IMR-90 (cell line): Measurements from ENCODE around the gene HDAC3. TPM values are rescaled to one million over a fixed set of nuclear protein-coding genes. Genes with fewer than 3 reads are reported as not detected.

Experiments
- ATAC-seq: fragments of 200-7000 bp; cut with Tn5 transposase; 2 replicates; pipeline ENCODE4 v1.9.1; 2020; ENCODE audit warnings: low read depth, mild to moderate bottlenecking, moderate library complexity
- BruUV-seq: library from RNA; stranded (reverse); fragments of 400-500 nt; replicated peaks from 2 replicates; lab custom pipeline; 2021; lab: Mats Ljungman, UMichigan
- CTCF ChIA-PET: fragments of 300-600 bp; formaldehyde crosslinking; extraction: SDS; loops from one replicate; lab custom pipeline; 2021; ENCODE audit warnings: antibody characterized with exemption; lab: Yijun Ruan, JAX
- POLR2A ChIA-PET: fragments of 300-600 bp; sonication (Branson Sonifier 250); formaldehyde crosslinking; loops from one replicate; lab custom pipeline; 2022; ENCODE audit warnings: antibody characterized with exemption; ENCODE audit not compliant: unreplicated experiment; lab: Charles Lee
- DNase-seq: peaks from one replicate; pipeline ENCODE4 v3.0.0; 2013
- H2AFZ ChIP-seq: replicated peaks from 2 replicates; pipeline ENCODE3; 2013; ENCODE audit warnings: low read length, mild to moderate bottlenecking; ENCODE audit not compliant: poor library complexity
- H2AK5ac ChIP-seq: 2 replicates; pipeline ENCODE4 v1.6.1; 2013; ENCODE audit warnings: low read depth, low read length, inconsistent platforms
- H2AK9ac ChIP-seq: replicated peaks from 2 replicates; pipeline ENCODE3; 2013; ENCODE audit warnings: mild to moderate bottlenecking, low read depth, low read length, moderate library complexity; ENCODE audit not compliant: poor library complexity
- H2BK120ac ChIP-seq: 2 replicates; pipeline ENCODE4 v1.6.1; 2013; ENCODE audit warnings: low read depth, low read length, inconsistent platforms
- H2BK15ac ChIP-seq: 3 replicates; pipeline ENCODE4 v1.6.1; 2013; ENCODE audit warnings: low read depth, low read length, inconsistent platforms
- H2BK20ac ChIP-seq: 2 replicates; pipeline ENCODE4 v1.6.1; 2013; ENCODE audit warnings: low read depth, mild to moderate bottlenecking, inconsistent platforms, low read length, moderate library complexity
- H2BK5ac ChIP-seq: 2 replicates; pipeline ENCODE4 v1.6.1; 2013; ENCODE audit warnings: mild to moderate bottlenecking, low read depth, low read length, inconsistent platforms; ENCODE audit not compliant: poor library complexity, severe bottlenecking
- H3K14ac ChIP-seq: replicated peaks from 2 replicates; pipeline ENCODE4 v1.6.1; 2013; ENCODE audit warnings: low read depth, low read length, inconsistent platforms
- H3K18ac ChIP-seq: 2 replicates; pipeline ENCODE4 v1.6.1; 2013; ENCODE audit warnings: low read depth, low read length, control low read depth
- H3K23ac ChIP-seq: 2 replicates; pipeline ENCODE4 v1.6.1; 2013; ENCODE audit warnings: low read depth, low read length, inconsistent platforms
- H3K27ac ChIP-seq: 2 replicates; pipeline ENCODE4 v1.5.1; 2013; ENCODE audit warnings: mild to moderate bottlenecking, control low read depth, low read length; ENCODE audit not compliant: insufficient read depth
- H3K27me3 ChIP-seq: 2 replicates; pipeline ENCODE4 v1.6.1; 2013; ENCODE audit warnings: low read length; ENCODE audit not compliant: control insufficient read depth, insufficient read depth
- H3K36me3 ChIP-seq: 2 replicates; pipeline ENCODE4 v1.6.1; 2013; ENCODE audit warnings: low read length, mixed read lengths; ENCODE audit not compliant: control insufficient read depth, insufficient read depth
- H3K4ac ChIP-seq: 2 replicates; pipeline ENCODE4 v1.6.1; 2013; ENCODE audit warnings: low read depth, low read length, inconsistent platforms
- H3K4me1 ChIP-seq: 2 replicates; pipeline ENCODE4 v1.6.1; 2013; ENCODE audit warnings: low read length, mixed read lengths; ENCODE audit not compliant: control insufficient read depth, insufficient read depth
- H3K4me2 ChIP-seq: 2 replicates; pipeline ENCODE4 v1.6.1; 2013; ENCODE audit warnings: low read depth, mild to moderate bottlenecking, control low read depth, low read length, moderate library complexity
- H3K4me3 ChIP-seq: 2 replicates; pipeline ENCODE4 v1.5.1; 2013; ENCODE audit warnings: low read depth, mild to moderate bottlenecking, control low read depth, low read length, moderate library complexity; ENCODE audit not compliant: insufficient read depth
- H3K56ac ChIP-seq: 2 replicates; pipeline ENCODE4 v1.6.1; 2013; ENCODE audit warnings: low read length, inconsistent platforms; ENCODE audit not compliant: insufficient read depth; ENCODE audit errors: extremely low read depth
- H3K79me1 ChIP-seq, 2 experiments: 2 replicates each; pipeline ENCODE4 v1.6.1; 2013; ENCODE audit warnings: low read length in 2 of 2, inconsistent platforms in 1 of 2, low read depth in 1 of 2
- H3K9ac ChIP-seq: 2 replicates; pipeline ENCODE4 v1.6.1; 2013; ENCODE audit warnings: low read depth, low read length, control low read depth
- H3K9me1 ChIP-seq: 2 replicates; pipeline ENCODE4 v1.6.1; 2013; ENCODE audit warnings: low read length, inconsistent platforms; ENCODE audit not compliant: insufficient read depth
- H3K9me3 ChIP-seq: 2 replicates; pipeline ENCODE4 v1.6.1; 2013; ENCODE audit warnings: low read length; ENCODE audit not compliant: control insufficient read depth, insufficient read depth
- H4K20me1 ChIP-seq: 2 replicates; pipeline ENCODE4 v1.6.1; 2013; ENCODE audit warnings: low read length, inconsistent platforms; ENCODE audit not compliant: insufficient read depth
- H4K5ac ChIP-seq: 2 replicates; pipeline ENCODE4 v1.6.1; 2013; ENCODE audit warnings: mild to moderate bottlenecking, low read depth, low read length, control low read depth
- H4K8ac ChIP-seq, 2 experiments: 2 replicates each; pipeline ENCODE4 v1.6.1; 2013; ENCODE audit warnings: low read depth in 2 of 2, low read length in 2 of 2, control low read depth in 1 of 2, inconsistent platforms in 1 of 2
- H4K91ac ChIP-seq: 2 replicates; pipeline ENCODE4 v1.6.1; 2013; ENCODE audit warnings: low read depth, low read length, inconsistent platforms; ENCODE audit not compliant: insufficient read depth
- BHLHE40 ChIP-seq: fragments of 150-350 bp; IDR thresholded peaks from 2 replicates; pipeline ENCODE4 v1.6.1; 2016; ENCODE audit warnings: mild to moderate bottlenecking, low read depth, low read length
- CEBPB ChIP-seq: IDR thresholded peaks from 2 replicates; pipeline ENCODE4 v1.6.1; 2012; ENCODE audit warnings: low read depth, low read length, improper control_type of control experiment
- CHD1 ChIP-seq: IDR thresholded peaks from 2 replicates; pipeline ENCODE4 v1.6.1; 2012; ENCODE audit warnings: low read depth, low read length, improper control_type of control experiment
- CTCF ChIP-seq: conservative IDR thresholded peaks from 2 replicates; pipeline ENCODE4 v1.5.1; 2012; ENCODE audit warnings: mild to moderate bottlenecking, low read depth, low read length, improper control_type of control experiment
- ELK1 ChIP-seq: fragments of 150-350 bp; IDR thresholded peaks from 2 replicates; pipeline ENCODE4 v1.6.1; 2016; ENCODE audit warnings: low read depth, mild to moderate bottlenecking, low read length, moderate library complexity, borderline replicate concordance
- FOS ChIP-seq: fragments of 150-350 bp; IDR thresholded peaks from 2 replicates; pipeline ENCODE4 v1.6.1; 2016; ENCODE audit warnings: low read depth, low read length
- MAFK ChIP-seq: IDR thresholded peaks from 2 replicates; pipeline ENCODE4 v1.6.1; 2012; ENCODE audit warnings: low read depth, low read length, improper control_type of control experiment
- MAZ ChIP-seq: IDR thresholded peaks from 2 replicates; pipeline ENCODE4 v1.6.1; 2012; ENCODE audit warnings: low read depth, mild to moderate bottlenecking, low read length, improper control_type of control experiment, moderate library complexity, borderline replicate concordance
- MXI1 ChIP-seq: IDR thresholded peaks from 2 replicates; pipeline ENCODE4 v1.6.1; 2012; ENCODE audit warnings: low read depth, mild to moderate bottlenecking, low read length, moderate library complexity, borderline replicate concordance
- NFE2L2 ChIP-seq: fragments of 150-350 bp; IDR thresholded peaks from 2 replicates; pipeline ENCODE4 v1.6.1; 2016; ENCODE audit warnings: low read depth, mild to moderate bottlenecking, low read length
- POLR2A ChIP-seq: IDR thresholded peaks from 2 replicates; pipeline ENCODE4 v1.6.1; 2012; ENCODE audit warnings: mild to moderate bottlenecking, low read depth, low read length
- RAD21 ChIP-seq: IDR thresholded peaks from 2 replicates; pipeline ENCODE4 v1.6.1; 2012; ENCODE audit warnings: low read length, improper control_type of control experiment
- RCOR1 ChIP-seq: IDR thresholded peaks from 2 replicates; pipeline ENCODE4 v1.6.1; 2012; ENCODE audit warnings: mild to moderate bottlenecking, low read length, improper control_type of control experiment; ENCODE audit not compliant: insufficient replicate concordance
- RFX5 ChIP-seq: IDR thresholded peaks from 2 replicates; pipeline ENCODE4 v1.8.0; 2012; ENCODE audit warnings: low read depth, mild to moderate bottlenecking, low read length, moderate library complexity
- SMC3 ChIP-seq: fragments of 150-350 bp; IDR thresholded peaks from 2 replicates; pipeline ENCODE4 v1.6.1; 2016; ENCODE audit warnings: low read depth, mild to moderate bottlenecking, antibody characterized with exemption, low read length, moderate library complexity
- USF2 ChIP-seq: fragments of 150-350 bp; IDR thresholded peaks from 2 replicates; pipeline ENCODE4 v1.6.1; 2017; ENCODE audit warnings: mild to moderate bottlenecking, antibody characterized with exemption, low read length, low read depth
- WGBS, 2 experiments: methylation state at CpG; one replicate each; pipeline versions ENCODE4 v1.1.5 to v1.1.7; 2013; ENCODE audit warnings: missing lambda C conversion rate in 2 of 2; ENCODE audit not compliant: insufficient read length in 1 of 2; ENCODE audit errors: extremely low coverage in 2 of 2; 5-methylcytosine and 5-hydroxymethylcytosine counted together
- dilution Hi-C: fragments of 300-500 bp; cut with HindIII; formaldehyde crosslinking; loops from one replicate; pipeline ENCODE4 v1.14.3; 2018; ENCODE audit warnings: low sequenced_read_pairs; ENCODE audit not compliant: unreplicated experiment
- in situ Hi-C: fragments of 300-500 bp; cut with MboI; formaldehyde crosslinking; loops from 3 replicates; pipeline ENCODE4 v1.14.3; 2019; ENCODE audit warnings: low sequenced_read_pairs, inconsistent platforms, mixed read lengths
- intact Hi-C: fragments of 100-400 bp; cut with micrococcal nuclease; formaldehyde crosslinking; loops from 2 replicates; pipeline ENCODE4 v1.10.0; 2022
- polyA plus RNA-seq, 3 experiments: library from polyadenylated mRNA; depleted of rRNA; stranded (reverse); fragments of >200 nt; gene quantifications; 2 replicates each; pipeline ENCODE4 v1.2.3, GENCODE V29; 2012; ENCODE audit warnings: low replicate concordance in 1 of 3
- total RNA-seq: library from RNA; depleted of rRNA; stranded (reverse); fragments of >200 nt; gene quantifications from 2 replicates; pipeline ENCODE4 v1.2.3, GENCODE V29; 2012

The HDAC3 gene
- total and polyA plus RNA-seq, 2 of the 4 experiments (the other 2 are of a cell fraction): 84.2 to 89.7 TPM

- Histone ChIP-seq H2AK5ac (no peak overlapping the region), H4K20me1 (no peaks in the 10 kb centered on the region), H3K23ac (no peak overlapping the region), H3K27ac (no peak overlapping the region), H3K18ac (no peak overlapping the region), H3K14ac (no peak overlapping the region), H3K4me3 (no peak overlapping the region), H3K79me1 (peaks cover 26 to 34% of the 10 kb centered on the region in 2 experiments), H4K5ac (no peak overlapping the region), H2BK15ac (no peak overlapping the region), H2AK9ac (no peak overlapping the region), H2BK120ac (no peak overlapping the region), H3K36me3 (peaks cover 2% of the 10 kb centered on the region; the same call in 1 of the 2 replicates), H4K8ac (no peak overlapping the region), H3K9me3 (no peaks in the 10 kb centered on the region), H2BK5ac (no peak overlapping the region), H3K27me3 (no peaks in the 10 kb centered on the region), H3K56ac (no peak overlapping the region), H2BK20ac (no peak overlapping the region), H4K91ac (no peak overlapping the region), H3K4me1 (no peaks in the 10 kb centered on the region), H3K9me1 (no peaks in the 10 kb centered on the region), H3K9ac (no peak overlapping the region), H3K4ac (no peak overlapping the region), H3K4me2 (no peak overlapping the region), H2AFZ (no peak overlapping the region)
- DNase-seq (no peak), ATAC-seq (no peak)
- intact Hi-C loops: no loop called here
- in situ Hi-C loops: loop anchor here (5.0 to 25.0 kb wide), 2 partner anchors 37 to 903 kb away; partner anchors contain the start of genes HARS1 and HARS2
- dilution Hi-C loops: no loop called here
- WGBS, 2 experiments: no CpG with 5 or more reads among the region's 2 CpGs
- BruUV-seq: no TSS peak
- ChIA-PET POLR2A (no interaction called here), CTCF (interaction anchor here (0.5 to 0.6 kb wide), 2 partner anchors 29 to 51 kb away, joined by 3 read pairs; partner anchors contain the start of gene DIAPH1)
- TF ChIP-seq NFE2L2: no peak
- no peak for TF ChIP-seq CEBPB
- no peak for TF ChIP-seq CTCF
- TF ChIP-seq FOS: no peak
- no peak for TF ChIP-seq RAD21
- no peak for TF ChIP-seq USF2
- no peak for TF ChIP-seq ELK1
- no peak for TF ChIP-seq POLR2A
- no peak for TF ChIP-seq RFX5
- TF ChIP-seq BHLHE40: no peak
- no peak for TF ChIP-seq SMC3
- TF ChIP-seq MAFK: no peak
- no peak for TF ChIP-seq CHD1
- TF ChIP-seq MAZ: no peak
- no peak for TF ChIP-seq RCOR1
- no peak for TF ChIP-seq MXI1
These were observed 46.5 kb downstream of the HDAC3 start for GRCh38 chr5:141590127-141590526.
